Keratinocyte (primary cell): ENCODE measurements around the gene GYPB. TPM values are rescaled to one million over a fixed set of nuclear protein-coding genes. Genes with fewer than 3 reads are reported as not detected.
"Not testable (repeated sequence)": the region's sequence is repeated elsewhere in the genome, so short reads cannot be mapped to it uniquely, and the experiment has no call there.

Source experiments
- DNase-seq: peaks from one replicate; pipeline ENCODE4 v3.0.0-alpha.2; 2011; ENCODE audit warnings: low read depth, missing footprints, low spot score
- FAIRE-seq: peaks from 2 replicates; lab custom pipeline; 2011; peaks lifted over from hg19 to GRCh38; lab: Jason Lieb, UNC
- H2AFZ ChIP-seq: 2 replicates; pipeline ENCODE4 v1.6.0; 2012; ENCODE audit warnings: low read length, control low read depth, inconsistent platforms; ENCODE audit not compliant: control insufficient read depth
- H3K27ac ChIP-seq: 2 replicates; pipeline ENCODE4 v1.5.1; 2011; ENCODE audit warnings: low read length; ENCODE audit not compliant: control insufficient read depth, insufficient read depth
- H3K27me3 ChIP-seq: 3 replicates; pipeline ENCODE4 v1.6.0; 2011; ENCODE audit warnings: low read length; ENCODE audit not compliant: control insufficient read depth, insufficient read depth; ENCODE audit errors: extremely low read depth
- H3K36me3 ChIP-seq, 2 experiments: 2 replicates in 1 of 2; 3 replicates in 1 of 2; pipeline ENCODE4 v1.5.1; 2011; ENCODE audit warnings: low read length in 2 of 2, mild to moderate bottlenecking in 1 of 2; ENCODE audit not compliant: control insufficient read depth in 2 of 2, insufficient read depth in 2 of 2; ENCODE audit errors: extremely low read depth in 1 of 2
- H3K4me1 ChIP-seq: 3 replicates; pipeline ENCODE4 v1.5.1; 2011; ENCODE audit warnings: low read length; ENCODE audit not compliant: control insufficient read depth, insufficient read depth; ENCODE audit errors: extremely low read depth
- H3K4me2 ChIP-seq: 3 replicates; pipeline ENCODE4 v1.6.0; 2011; ENCODE audit warnings: low read depth, low read length; ENCODE audit not compliant: control insufficient read depth, insufficient read depth; ENCODE audit errors: extremely low read depth
- H3K4me3 ChIP-seq, 3 experiments: fragments of 200-600 bp in 1 of 3; sonication (generic) in 1 of 3; 2 replicates in 2 of 3; 3 replicates in 1 of 3; pipeline ENCODE4 v1.5.1; 2011 to 2016; ENCODE audit warnings: low read length in 3 of 3, mild to moderate bottlenecking in 3 of 3, control low read depth in 2 of 3, inconsistent platforms in 1 of 3, low read depth in 1 of 3, mixed read lengths in 1 of 3, mixed run types in 1 of 3, moderate library complexity in 1 of 3; ENCODE audit not compliant: control insufficient read depth in 2 of 3, insufficient read depth in 2 of 3; ENCODE audit errors: extremely low read depth in 1 of 3
- H3K79me2 ChIP-seq: 2 replicates; pipeline ENCODE4 v1.6.0; 2012; ENCODE audit warnings: low read length; ENCODE audit not compliant: control insufficient read depth, insufficient read depth
- H3K9ac ChIP-seq: 3 replicates; pipeline ENCODE4 v1.6.0; 2011; ENCODE audit warnings: low read length; ENCODE audit not compliant: control insufficient read depth, insufficient read depth; ENCODE audit errors: extremely low read depth
- H3K9me1 ChIP-seq: 3 replicates; pipeline ENCODE4 v1.6.0; 2011; ENCODE audit warnings: low read length; ENCODE audit not compliant: control insufficient read depth, insufficient read depth; ENCODE audit errors: extremely low read depth
- H3K9me3 ChIP-seq: 2 replicates; pipeline ENCODE4 v1.5.1; 2012; ENCODE audit warnings: low read depth, low read length; ENCODE audit not compliant: control insufficient read depth
- H4K20me1 ChIP-seq: 3 replicates; pipeline ENCODE4 v1.6.0; 2011; ENCODE audit warnings: low read length; ENCODE audit not compliant: control insufficient read depth, insufficient read depth; ENCODE audit errors: extremely low read depth
- dilution Hi-C: fragments of 300-500 bp; cut with MboI; formaldehyde crosslinking; loops from one replicate; pipeline ENCODE4 v1.7.0; 2020; ENCODE audit warnings: low sequenced_read_pairs; ENCODE audit not compliant: extremely low pct_ligation_motif_present
- polyA plus RNA-seq, 5 experiments: library from polyadenylated mRNA; depleted of rRNA in 3 of 5; stranded (reverse) in 3 of 5; stranded (forward) in 1 of 5; unstranded in 1 of 5; fragments of >200 nt; gene quantifications; 1 replicate in 1 of 5; 2 replicates in 3 of 5; 3 replicates in 1 of 5; pipeline versions ENCODE4 v1.2.1 to v1.2.3, GENCODE V29; 2011 to 2012; ENCODE audit warnings: missing spikeins in 2 of 5, low read depth in 1 of 5, low replicate concordance in 1 of 5

Gene GYPB
- polyA plus RNA-seq, 1 donor (not counting 4 experiments of a cell fraction or from before 2014, with no cell fraction given): not detected

GRCh38 chr4:144030708-144031107 is 11.5 kb upstream of the GYPB start:
- dilution Hi-C loops, H3K9me3 ChIP-seq, FAIRE-seq: not testable (repeated sequence)

GRCh38 chr4:144026682-144027081 is 7.5 kb upstream of the GYPB start:
- H3K27me3 ChIP-seq, H3K27ac ChIP-seq, FAIRE-seq, H3K4me2 ChIP-seq, H3K79me2 ChIP-seq, H3K36me3 ChIP-seq, H3K4me1 ChIP-seq, H3K4me3 ChIP-seq, H2AFZ ChIP-seq, dilution Hi-C loops, H3K9ac ChIP-seq, H3K9me3 ChIP-seq, H3K9me1 ChIP-seq, H4K20me1 ChIP-seq, DNase-seq: not testable (repeated sequence)

More at GRCh38 chr4:144030708-144031107, 11.5 kb upstream of the GYPB start:
- not testable (repeated sequence) for H3K27me3 ChIP-seq, H3K4me3 ChIP-seq, H3K27ac ChIP-seq, H3K36me3 ChIP-seq, DNase-seq, H3K4me2 ChIP-seq, H3K4me1 ChIP-seq, H3K9ac ChIP-seq, H3K9me1 ChIP-seq, H4K20me1 ChIP-seq, H3K79me2 ChIP-seq, H2AFZ ChIP-seq

- H3K9ac ChIP-seq, H2AFZ ChIP-seq, H4K20me1 ChIP-seq, DNase-seq, H3K36me3 ChIP-seq, FAIRE-seq, H3K4me3 ChIP-seq, dilution Hi-C loops, H3K79me2 ChIP-seq, H3K4me2 ChIP-seq, H3K9me1 ChIP-seq, H3K4me1 ChIP-seq, H3K27ac ChIP-seq, H3K9me3 ChIP-seq, H3K27me3 ChIP-seq: not testable (repeated sequence)
These were observed 5.3 kb upstream of the GYPB start for GRCh38 chr4:144024399-144025053.

- FAIRE-seq, H2AFZ ChIP-seq, dilution Hi-C loops, H3K27me3 ChIP-seq, H3K36me3 ChIP-seq, H4K20me1 ChIP-seq, H3K4me1 ChIP-seq, H3K9me1 ChIP-seq, H3K27ac ChIP-seq, H3K79me2 ChIP-seq, DNase-seq, H3K9ac ChIP-seq, H3K9me3 ChIP-seq, H3K4me2 ChIP-seq, H3K4me3 ChIP-seq: not testable (repeated sequence)
These were observed 3.7 kb upstream of the GYPB start for GRCh38 chr4:144022772-144023400.
